K562 (cell line): ENCODE results near the gene S100A8. TPM values are rescaled to one million over a fixed set of nuclear protein-coding genes. Genes with fewer than 3 reads are reported as not detected.
A peak's percentile ranks its signal among the peaks of the same experiment; 100 is the strongest.

Experiments
- ATAC-seq: fragments of 200-7000 bp; cut with Tn5 transposase; 3 replicates; pipeline ENCODE4 v1.9.1; 2020; ENCODE audit warnings: moderate library complexity
- BruUV-seq: library from RNA; stranded (reverse); fragments of 400-500 nt; replicated peaks from 2 replicates; lab custom pipeline; 2021; lab: Mats Ljungman, UMichigan
- CTCF ChIA-PET: fragments of 300-600 bp; formaldehyde crosslinking; extraction: SDS; loops from one replicate; lab custom pipeline; 2021; ENCODE audit warnings: low intra/inter-chr PET ratio; lab: Yijun Ruan, JAX
- POLR2A ChIA-PET: fragments of 300-600, 350-650 bp; sonication (Branson Sonifier 250); formaldehyde crosslinking; extraction: SDS; loops from one replicate; lab custom pipeline; 2021; ENCODE audit warnings: antibody characterized with exemption, inconsistent platforms; lab: Yijun Ruan, JAX
- DNase-seq, 4 experiments: peaks; one replicate each; pipeline versions ENCODE4 v3.0.0 to v3.0.0-alpha.2; 2011 to 2018; ENCODE audit warnings: low spot score in 3 of 4, mixed read lengths in 3 of 4; ENCODE audit errors: extremely low read depth in 1 of 4
- FAIRE-seq: peaks from 2 replicates; lab custom pipeline; 2011; peaks lifted over from hg19 to GRCh38; lab: Jason Lieb, UNC
- H2AFZ ChIP-seq: 2 replicates; pipeline ENCODE4 v1.6.0; 2011; ENCODE audit warnings: low read depth, low read length, control low read depth, inconsistent platforms
- H3K27ac ChIP-seq: fragments of 200-600 bp; 3 replicates; pipeline ENCODE4 v1.8.0; 2011; ENCODE audit warnings: low read depth, mild to moderate bottlenecking, control low read depth, inconsistent platforms, low read length, moderate library complexity, mixed read lengths; ENCODE audit errors: extremely low read depth
- H3K27me3 ChIP-seq, 2 experiments: fragments of 300-600 bp in 1 of 2; 2 replicates in 1 of 2; 3 replicates in 1 of 2; pipeline versions ENCODE4 v1.6.0 to v1.8.0; 2011; ENCODE audit warnings: inconsistent platforms in 2 of 2, low read length in 2 of 2, mild to moderate bottlenecking in 1 of 2, mixed read lengths in 1 of 2, moderate library complexity in 1 of 2; ENCODE audit not compliant: control insufficient read depth in 2 of 2, insufficient read depth in 2 of 2
- H3K36me3 ChIP-seq: fragments of 300-600 bp; 3 replicates; pipeline ENCODE4 v1.8.0; 2011; ENCODE audit warnings: mild to moderate bottlenecking, low read length, inconsistent platforms; ENCODE audit not compliant: control insufficient read depth, insufficient read depth
- H3K4me1 ChIP-seq, 2 experiments: fragments of 200-600 bp in 1 of 2; replicated peaks in 1 of 2; 2 replicates in 1 of 2; 3 replicates in 1 of 2; pipeline versions ENCODE4 v1.5.1 to v1.8.0; 2011; ENCODE audit warnings: inconsistent platforms in 2 of 2, low read length in 2 of 2, mild to moderate bottlenecking in 1 of 2, mixed read lengths in 1 of 2, moderate library complexity in 1 of 2; ENCODE audit not compliant: control insufficient read depth in 2 of 2, insufficient read depth in 2 of 2
- H3K4me2 ChIP-seq: 2 replicates; pipeline ENCODE4 v1.6.1; 2011; ENCODE audit warnings: low read length, control low read depth, inconsistent platforms, mixed read lengths; ENCODE audit not compliant: insufficient read depth
- H3K4me3 ChIP-seq: fragments of 200-600 bp; sonication (generic), shearing (Covaris generic); 2 replicates; pipeline ENCODE4 v1.5.1; 2016; ENCODE audit warnings: control low read depth, inconsistent platforms
- H3K79me2 ChIP-seq: fragments of 200-600 bp; 3 replicates; pipeline ENCODE4 v1.8.0; 2011; ENCODE audit warnings: low read length, inconsistent platforms; ENCODE audit not compliant: control insufficient read depth, insufficient read depth
- H3K9ac ChIP-seq, 2 experiments: 2 replicates each; pipeline versions ENCODE4 v1.6.0 to v1.6.1; 2011; ENCODE audit warnings: low read depth in 2 of 2, low read length in 2 of 2, control low read depth in 1 of 2, inconsistent platforms in 1 of 2, mild to moderate bottlenecking in 1 of 2, mixed read lengths in 1 of 2; ENCODE audit not compliant: insufficient read depth in 1 of 2
- H3K9me1 ChIP-seq: one replicate; pipeline ENCODE4 v1.6.0; 2011; ENCODE audit warnings: inconsistent platforms, mild to moderate bottlenecking, low read length, moderate library complexity; ENCODE audit not compliant: control insufficient read depth, insufficient read depth
- H3K9me3 ChIP-seq: replicated peaks from 2 replicates; pipeline ENCODE4 v1.5.1; 2011; ENCODE audit warnings: low read depth, low read length, inconsistent platforms; ENCODE audit not compliant: control insufficient read depth, insufficient read depth
- H4K20me1 ChIP-seq: replicated peaks from 2 replicates; pipeline ENCODE4 v1.6.1; 2011; ENCODE audit warnings: low read length, inconsistent platforms, mixed read lengths; ENCODE audit not compliant: control insufficient read depth, insufficient read depth
- HIVEP1 ChIP-seq: fragments of 250-450 bp; sonication (Bioruptor Pico); IDR thresholded peaks from 2 replicates; pipeline ENCODE4 v1.4.0; 2020; ENCODE audit warnings: mild to moderate bottlenecking
- KLF1 ChIP-seq: fragments of 450-650 bp; IDR thresholded peaks from 2 replicates; pipeline ENCODE4 v1.6.1; 2016; ENCODE audit warnings: missing genetic modification characterization, missing compliant biosample characterization
- NR1H2 ChIP-seq: sonication (generic); formaldehyde crosslinking; IDR thresholded peaks from 2 replicates; pipeline ENCODE4 v1.4.0; 2020; ENCODE audit warnings: mild to moderate bottlenecking, missing genetic modification reagents
- PHF8 ChIP-seq: fragments of 200-600 bp; sonication (generic); IDR thresholded peaks from 2 replicates; pipeline ENCODE4 v1.6.1; 2012; ENCODE audit warnings: mixed run types, mild to moderate bottlenecking, inconsistent platforms, low read length, moderate library complexity, borderline replicate concordance
- RCOR1 ChIP-seq, 2 experiments: IDR thresholded peaks; 2 replicates each; pipeline ENCODE4 v1.6.1; 2012; ENCODE audit warnings: low read depth in 2 of 2, low read length in 2 of 2, borderline replicate concordance in 1 of 2, improper control_type of control experiment in 1 of 2
- SMAD1 ChIP-seq: fragments of 150-350 bp; IDR thresholded peaks from 2 replicates; pipeline ENCODE4 v1.6.1; 2014; ENCODE audit warnings: low read length, low read depth; ENCODE audit not compliant: partially characterized antibody
- STAT5B ChIP-seq: fragments of 250-450 bp; sonication (Bioruptor Pico); IDR thresholded peaks from 2 replicates; pipeline ENCODE4 v1.8.0; 2021; ENCODE audit warnings: mild to moderate bottlenecking, inconsistent platforms
- TAF9B ChIP-seq: fragments of 450-650 bp; IDR thresholded peaks from 2 replicates; pipeline ENCODE4 v1.6.1; 2018; ENCODE audit warnings: mild to moderate bottlenecking; ENCODE audit not compliant: partially characterized antibody
- TCF3 ChIP-seq: sonication (generic); formaldehyde crosslinking; IDR thresholded peaks from 2 replicates; pipeline ENCODE4 v1.4.0; 2020; ENCODE audit warnings: mild to moderate bottlenecking, missing genetic modification reagents
- ZZZ3 ChIP-seq: fragments of 450-650 bp; IDR thresholded peaks from 2 replicates; pipeline ENCODE4 v1.6.1; 2016; ENCODE audit warnings: antibody characterized with exemption, mild to moderate bottlenecking, moderate library complexity
- WGBS: fragments of 100-300 bp; shearing (Covaris generic); methylation state at CpG from one replicate; pipeline ENCODE4 v1.1.6; 2016; ENCODE audit warnings: low coverage, mixed read lengths; ENCODE audit not compliant: insufficient coverage; ENCODE audit errors: missing lambda C conversion rate; 5-methylcytosine and 5-hydroxymethylcytosine counted together
- in situ Hi-C: fragments of 300-500 bp; cut with MboI; formaldehyde crosslinking; loops from 4 replicates; pipeline ENCODE4 v1.15.0; 2018; ENCODE audit warnings: inconsistent platforms, mixed read lengths
- intact Hi-C: fragments of 100-400 bp; cut with micrococcal nuclease; formaldehyde crosslinking; loops from 2 replicates; pipeline ENCODE4 v1.14.2; 2022
- polyA plus RNA-seq, 8 experiments: library from polyadenylated mRNA; depleted of rRNA in 4 of 8; stranded (reverse) in 5 of 8; unstranded in 3 of 8; fragments of >200 nt; fragmentation: Nextera tagmentation in 2 of 8; fragmentation: Illumina TruSeq in 1 of 8; extraction: Ambion mirVana in 2 of 8; extraction: Trizol in 1 of 8; gene quantifications; 2 replicates each; pipeline versions ENCODE4 v1.2.1 to v1.2.3, GENCODE V29; 2011 to 2014; ENCODE audit warnings: inconsistent platforms in 1 of 8, missing spikeins in 1 of 8
- total RNA-seq, 7 experiments: library from RNA; depleted of rRNA in 6 of 7; stranded (reverse); fragments of >200 nt in 6 of 7; fragmentation: Illumina TruSeq in 2 of 7; extraction: Trizol in 2 of 7; gene quantifications; 2 replicates each; pipeline versions ENCODE4 v1.2.1 to v1.2.3, GENCODE V29; 2011 to 2021; ENCODE audit warnings: low replicate concordance in 1 of 7
- TF ChIP-seq, protein P1 (sequence below): fragments of 450-650 bp; IDR thresholded peaks from 2 replicates; pipeline ENCODE4 v1.6.1; 2014; ENCODE audit warnings: low read depth, mild to moderate bottlenecking, moderate library complexity, borderline replicate concordance
- TF ChIP-seq, protein P2 (sequence below): fragments of 450-650 bp; conservative IDR thresholded peaks from 2 replicates; pipeline ENCODE4 v1.6.1; 2016; ENCODE audit warnings: missing genetic modification characterization, low read depth, mild to moderate bottlenecking, missing compliant biosample characterization, moderate library complexity
- TF ChIP-seq, protein P3 (sequence below), 2 experiments: fragments of 450-650 bp; IDR thresholded peaks; 2 replicates each; pipeline ENCODE4 v1.6.1; 2018; ENCODE audit warnings: mild to moderate bottlenecking in 2 of 2, low read depth in 1 of 2; ENCODE audit not compliant: partially characterized antibody in 2 of 2

Gene S100A8
- total and polyA plus RNA-seq, 9 of the 15 experiments (the other 6 are each of a cell fraction or from before 2014, with no cell fraction given) = 0.15 to 0.60 TPM; not detected in 7

DNA sequence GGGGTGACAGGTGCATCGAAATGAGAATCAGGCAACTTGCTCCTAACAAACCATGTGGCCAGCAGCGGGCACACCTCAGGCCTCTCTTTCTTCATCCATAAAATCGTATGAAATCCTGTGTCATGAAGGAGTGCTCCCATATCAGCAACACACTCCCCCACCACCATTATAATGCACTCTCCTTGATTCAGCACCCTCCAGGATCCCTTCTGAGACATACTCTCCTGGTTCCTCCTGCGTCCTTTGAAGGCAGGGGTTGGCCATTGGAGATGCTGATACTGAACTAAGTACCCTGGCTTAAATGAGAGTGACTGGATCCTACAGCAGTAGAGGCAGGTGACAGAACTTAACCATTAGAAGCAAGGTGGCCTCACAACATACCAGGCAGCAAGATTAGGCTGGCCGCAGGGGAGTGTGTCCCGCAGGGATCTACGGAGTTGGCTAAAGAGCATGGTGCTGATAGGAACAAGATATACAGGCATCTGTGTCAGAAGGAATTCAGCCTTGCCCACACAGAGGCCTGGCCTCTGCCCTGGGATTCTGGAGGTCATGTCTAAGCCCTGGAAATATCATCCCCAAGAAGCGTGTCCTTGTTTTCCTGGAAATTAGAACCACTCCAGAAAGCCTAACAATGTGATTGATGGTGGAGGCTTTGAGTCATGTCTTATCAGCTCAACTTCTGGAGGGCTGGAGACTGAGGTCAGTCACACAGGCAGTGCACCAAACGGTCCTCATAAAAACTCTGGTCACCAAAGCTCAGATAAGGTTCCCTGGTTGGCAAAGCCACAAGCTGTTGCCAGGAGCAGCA is 42.2 kb upstream of the S100A8 start:
- Histone ChIP-seq H3K36me3 (no peaks in the 10 kb centered on the region), H3K4me2 (peak overlapping the region; percentile 56), H3K9me1 (peaks cover 10% of the 10 kb centered on the region), H3K27ac (peak overlapping the region; percentile 12; the same call in 1 of the 3 replicates), H3K4me3 (no peak overlapping the region), H3K4me1 (peaks cover 51 to 58% of the 10 kb centered on the region in 2 experiments), H4K20me1 (peaks cover 8% of the 10 kb centered on the region), H3K9me3 (no peaks in the 10 kb centered on the region), H2AFZ (no peak overlapping the region), H3K9ac (no peak overlapping the region), H3K27me3 (peaks cover 0 to 6% of the 10 kb centered on the region in 2 experiments; a peak in 3 of 5 replicates), H3K79me2 (no peaks in the 10 kb centered on the region)
- 6% methylated on average over 9 of the region's 9 CpGs for WGBS
- in situ Hi-C loops = no loop called here
- intact Hi-C loops = no loop called here
- CTCF ChIA-PET = no interaction called here
- FAIRE-seq (peak; percentile 96), ATAC-seq (peak; percentile 90), DNase-seq (peak; percentile 61 to 93 (median 72))
- BruUV-seq = no TSS peak
- POLR2A ChIA-PET = interaction anchor here (0.6 to 1.3 kb wide), 4 partner anchors 9 to 1182 kb away, joined by 3 read pairs; no protein-coding TSS in a partner anchor
- TF ChIP-seq NR1H2 (CRISPR knock-in tag) (no peak), ZZZ3 (no peak), TCF3 (peak; percentile 95), RCOR1 (IDR thresholded peaks at IDR 0.05; ENCODE audit: borderline replicate concordance in 1 of 2, low read depth in 2 of 2, low read length in 2 of 2) (peak; percentile 79 to 88; a peak in 3 of 4 replicates), HIVEP1 (CRISPR knock-in tag) (0 out of 2 replicates have a peak, but pooled peaks have one; percentile 41), KLF1 (tag) (no peak), PHF8 (0 out of 2 replicates have a peak, but pooled peaks have one; percentile 16), STAT5B (CRISPR knock-in tag) (no peak), TAF9B (no peak), SMAD1 (no peak)
- TF ChIP-seq, protein P1, sequence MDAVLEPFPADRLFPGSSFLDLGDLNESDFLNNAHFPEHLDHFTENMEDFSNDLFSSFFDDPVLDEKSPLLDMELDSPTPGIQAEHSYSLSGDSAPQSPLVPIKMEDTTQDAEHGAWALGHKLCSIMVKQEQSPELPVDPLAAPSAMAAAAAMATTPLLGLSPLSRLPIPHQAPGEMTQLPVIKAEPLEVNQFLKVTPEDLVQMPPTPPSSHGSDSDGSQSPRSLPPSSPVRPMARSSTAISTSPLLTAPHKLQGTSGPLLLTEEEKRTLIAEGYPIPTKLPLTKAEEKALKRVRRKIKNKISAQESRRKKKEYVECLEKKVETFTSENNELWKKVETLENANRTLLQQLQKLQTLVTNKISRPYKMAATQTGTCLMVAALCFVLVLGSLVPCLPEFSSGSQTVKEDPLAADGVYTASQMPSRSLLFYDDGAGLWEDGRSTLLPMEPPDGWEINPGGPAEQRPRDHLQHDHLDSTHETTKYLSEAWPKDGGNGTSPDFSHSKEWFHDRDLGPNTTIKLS = no peak
- TF ChIP-seq, protein P2, sequence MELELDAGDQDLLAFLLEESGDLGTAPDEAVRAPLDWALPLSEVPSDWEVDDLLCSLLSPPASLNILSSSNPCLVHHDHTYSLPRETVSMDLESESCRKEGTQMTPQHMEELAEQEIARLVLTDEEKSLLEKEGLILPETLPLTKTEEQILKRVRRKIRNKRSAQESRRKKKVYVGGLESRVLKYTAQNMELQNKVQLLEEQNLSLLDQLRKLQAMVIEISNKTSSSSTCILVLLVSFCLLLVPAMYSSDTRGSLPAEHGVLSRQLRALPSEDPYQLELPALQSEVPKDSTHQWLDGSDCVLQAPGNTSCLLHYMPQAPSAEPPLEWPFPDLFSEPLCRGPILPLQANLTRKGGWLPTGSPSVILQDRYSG (tag) = no peak
- TF ChIP-seq, protein P3, sequence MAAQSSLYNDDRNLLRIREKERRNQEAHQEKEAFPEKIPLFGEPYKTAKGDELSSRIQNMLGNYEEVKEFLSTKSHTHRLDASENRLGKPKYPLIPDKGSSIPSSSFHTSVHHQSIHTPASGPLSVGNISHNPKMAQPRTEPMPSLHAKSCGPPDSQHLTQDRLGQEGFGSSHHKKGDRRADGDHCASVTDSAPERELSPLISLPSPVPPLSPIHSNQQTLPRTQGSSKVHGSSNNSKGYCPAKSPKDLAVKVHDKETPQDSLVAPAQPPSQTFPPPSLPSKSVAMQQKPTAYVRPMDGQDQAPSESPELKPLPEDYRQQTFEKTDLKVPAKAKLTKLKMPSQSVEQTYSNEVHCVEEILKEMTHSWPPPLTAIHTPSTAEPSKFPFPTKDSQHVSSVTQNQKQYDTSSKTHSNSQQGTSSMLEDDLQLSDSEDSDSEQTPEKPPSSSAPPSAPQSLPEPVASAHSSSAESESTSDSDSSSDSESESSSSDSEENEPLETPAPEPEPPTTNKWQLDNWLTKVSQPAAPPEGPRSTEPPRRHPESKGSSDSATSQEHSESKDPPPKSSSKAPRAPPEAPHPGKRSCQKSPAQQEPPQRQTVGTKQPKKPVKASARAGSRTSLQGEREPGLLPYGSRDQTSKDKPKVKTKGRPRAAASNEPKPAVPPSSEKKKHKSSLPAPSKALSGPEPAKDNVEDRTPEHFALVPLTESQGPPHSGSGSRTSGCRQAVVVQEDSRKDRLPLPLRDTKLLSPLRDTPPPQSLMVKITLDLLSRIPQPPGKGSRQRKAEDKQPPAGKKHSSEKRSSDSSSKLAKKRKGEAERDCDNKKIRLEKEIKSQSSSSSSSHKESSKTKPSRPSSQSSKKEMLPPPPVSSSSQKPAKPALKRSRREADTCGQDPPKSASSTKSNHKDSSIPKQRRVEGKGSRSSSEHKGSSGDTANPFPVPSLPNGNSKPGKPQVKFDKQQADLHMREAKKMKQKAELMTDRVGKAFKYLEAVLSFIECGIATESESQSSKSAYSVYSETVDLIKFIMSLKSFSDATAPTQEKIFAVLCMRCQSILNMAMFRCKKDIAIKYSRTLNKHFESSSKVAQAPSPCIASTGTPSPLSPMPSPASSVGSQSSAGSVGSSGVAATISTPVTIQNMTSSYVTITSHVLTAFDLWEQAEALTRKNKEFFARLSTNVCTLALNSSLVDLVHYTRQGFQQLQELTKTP (IDR thresholded peaks at IDR 0.05; ENCODE audit: low read depth in 1 of 2, partially characterized antibody in 2 of 2) = peak in 1 of 2 experiments; percentile 48
